Inferior parietal cortex (tissue), 1 donor: ENCODE measurements around the gene TBC1D22B.
A peak's percentile ranks its signal among the peaks of the same experiment; 100 is the strongest.

Experiments
- DNase-seq: peaks from one replicate; pipeline ENCODE4 v3.0.0-alpha.2; 2016; ENCODE audit errors: extremely low spot score

Gene TBC1D22B

DNA sequence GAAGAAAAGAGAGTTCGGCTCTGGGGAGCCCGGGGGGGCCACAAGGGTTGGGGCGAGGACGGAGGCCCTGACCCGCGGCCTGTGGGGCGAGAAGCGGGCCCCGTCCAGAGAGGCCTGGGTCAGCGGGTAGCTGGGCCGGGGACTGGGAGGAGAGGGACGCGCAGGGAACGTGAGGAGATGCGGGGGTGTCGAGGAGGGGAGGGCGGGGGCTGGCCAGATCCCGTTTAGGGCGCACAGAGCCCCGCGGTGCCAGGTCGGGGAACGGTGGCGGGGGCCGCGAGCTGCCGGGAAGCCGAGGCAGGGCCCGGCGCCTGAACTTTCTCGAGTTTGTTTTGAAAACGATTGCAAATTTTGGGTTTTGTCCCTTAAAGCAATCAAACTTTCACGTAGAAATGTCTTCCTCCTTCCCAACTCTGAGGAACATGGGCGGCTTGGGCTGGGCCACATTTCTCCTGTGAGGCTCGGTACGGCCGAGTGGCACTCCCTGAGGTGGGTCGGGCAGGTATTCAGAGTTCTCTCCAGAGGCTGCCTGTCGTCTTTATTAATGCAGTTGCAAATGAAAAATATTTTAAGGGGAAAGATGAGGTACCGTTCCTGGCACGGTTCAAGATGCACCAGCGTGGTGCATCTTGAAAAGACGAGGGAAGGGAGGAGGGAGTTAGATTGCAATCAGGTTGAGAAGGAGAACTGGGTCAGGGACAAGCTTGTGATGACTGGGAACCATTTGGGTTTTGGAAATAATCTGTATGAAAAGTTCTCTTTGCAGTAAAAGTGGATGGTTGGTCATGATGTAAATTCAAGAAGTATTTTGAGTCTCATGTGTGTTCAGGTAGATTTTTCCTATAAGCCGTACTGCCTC, 97.2 kb downstream of the TBC1D22B start:
- no peak for DNase-seq

DNA sequence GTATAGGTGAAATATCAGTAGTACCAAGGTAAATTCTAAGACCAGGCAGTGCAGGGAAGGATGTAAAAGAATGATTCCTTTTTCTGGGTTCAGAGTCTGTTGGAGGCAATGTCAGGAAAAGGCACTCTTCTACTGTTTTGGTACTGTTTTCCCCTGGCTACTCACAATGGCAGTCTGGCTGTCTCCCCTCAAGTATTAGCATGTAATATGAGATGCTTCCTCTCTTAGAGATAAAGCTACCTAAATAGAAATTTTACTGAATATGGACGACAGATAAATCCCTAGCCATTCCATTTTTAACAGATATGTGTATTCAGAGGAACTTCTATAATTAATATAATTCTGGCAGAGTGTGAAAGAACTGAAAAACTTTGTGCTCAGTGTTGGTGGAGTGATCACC, 99.7 kb downstream of the TBC1D22B start:
- DNase-seq: no peak

- DNase-seq: no peak
These were observed 100.3 kb downstream of the TBC1D22B start for GRCh38 chr6:37357860-37358259.

DNA sequence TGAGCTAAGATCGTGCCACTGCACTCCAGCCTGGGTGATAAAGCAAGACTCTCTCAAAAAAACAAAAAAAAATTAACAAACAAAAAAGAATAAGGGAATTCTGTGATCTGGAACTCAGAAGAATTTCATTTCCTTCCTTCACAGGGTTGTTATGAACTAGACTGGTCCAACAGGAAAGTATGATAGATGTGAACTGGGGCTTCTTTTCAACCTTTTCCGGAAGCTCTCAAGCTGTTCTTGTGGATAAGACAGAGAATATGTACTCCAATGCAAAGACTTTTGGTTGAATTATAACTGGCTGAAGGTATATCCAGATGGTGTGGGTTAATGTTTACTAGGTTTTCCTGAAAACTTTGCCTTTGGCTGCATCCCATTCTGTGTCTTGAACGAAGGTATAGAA, 101.5 kb downstream of the TBC1D22B start:
- DNase-seq: no peak

- DNase-seq: no peak
These were observed 104.7 kb downstream of the TBC1D22B start for GRCh38 chr6:37362101-37362828.

DNA sequence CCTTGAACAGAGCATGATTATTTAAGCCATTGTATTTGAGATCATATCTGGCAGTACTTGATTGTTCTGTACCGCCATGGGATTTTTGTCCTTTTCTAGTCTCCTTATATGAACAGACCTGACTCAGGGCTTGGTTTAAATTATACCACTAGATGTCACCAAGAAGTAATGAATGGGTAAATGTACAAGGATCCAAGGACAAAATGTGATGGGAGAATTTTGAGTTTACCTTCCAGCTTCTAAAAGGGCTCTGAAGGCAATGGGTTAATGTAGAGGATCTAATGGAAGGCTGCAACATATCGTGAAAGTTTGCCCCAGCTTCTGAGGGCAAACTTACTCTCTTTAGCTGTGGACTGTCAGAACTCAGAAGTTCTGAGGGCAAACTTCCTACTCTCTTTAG, 108.2 kb downstream of the TBC1D22B start:
- peak; percentile 56 for DNase-seq

GRCh38 chr6:37366910-37367309, 109.3 kb downstream of the TBC1D22B start:
- DNase-seq: no peak

DNA sequence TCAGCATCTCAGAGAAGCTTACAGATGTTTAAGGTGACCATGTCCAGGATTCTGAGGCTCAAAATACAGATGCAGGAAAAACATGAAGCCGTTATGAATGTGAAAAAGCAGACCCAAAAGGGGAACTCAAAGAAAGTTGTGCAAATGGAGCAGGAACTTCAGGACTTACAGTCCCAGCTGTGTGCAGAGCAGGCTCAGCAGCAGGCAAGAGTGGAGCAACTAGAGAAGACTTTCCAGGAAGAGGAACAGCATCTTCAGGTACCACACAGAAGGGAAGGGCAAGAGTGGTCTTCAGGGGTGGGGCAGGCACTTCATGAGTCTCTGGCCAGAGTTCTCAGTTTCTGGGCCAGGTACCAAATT, 111.4 kb downstream of the TBC1D22B start:
- no peak for DNase-seq

DNA sequence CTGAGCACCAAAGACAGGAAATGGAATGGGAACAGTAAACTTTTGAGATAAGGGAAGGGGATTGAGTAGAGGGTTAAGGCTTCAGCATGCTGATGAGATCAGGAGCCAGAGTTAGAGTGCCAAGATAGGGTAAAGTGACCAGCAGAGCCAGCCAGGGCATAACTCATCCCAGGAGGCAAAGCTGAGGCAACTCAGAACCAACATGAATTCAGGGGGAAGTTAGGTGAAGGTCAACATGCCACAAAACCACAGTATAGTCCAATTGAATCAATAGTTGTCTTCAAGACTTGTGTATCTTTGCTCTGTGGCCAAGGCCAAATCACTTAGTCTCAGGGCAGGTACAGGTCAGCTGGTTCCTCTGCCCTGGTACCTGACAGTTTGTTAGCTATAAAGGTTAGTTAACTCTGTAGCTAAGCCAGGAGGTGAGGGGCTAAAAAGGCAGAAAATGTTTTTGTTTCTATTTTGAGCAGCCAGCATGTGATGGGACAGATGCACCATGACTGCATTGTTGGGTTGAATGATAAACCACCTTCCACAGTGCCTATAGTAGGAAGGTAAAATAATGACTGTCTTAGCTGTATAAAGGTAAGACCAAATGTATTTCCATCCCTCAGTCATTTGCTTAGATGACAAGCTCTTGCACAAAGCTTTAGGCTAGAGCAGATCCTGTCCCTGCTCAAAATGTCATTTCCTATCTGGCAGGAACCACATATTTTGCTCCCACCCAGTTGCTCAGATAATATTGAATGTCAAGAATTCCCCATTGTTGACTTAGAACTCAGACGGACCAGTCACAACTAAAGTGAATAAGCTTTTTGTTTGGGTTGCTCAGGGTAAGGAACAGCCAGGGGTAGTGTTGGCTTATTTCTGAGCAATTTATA, 112.0 kb downstream of the TBC1D22B start:
- no peak for DNase-seq

- DNase-seq: no peak
These were observed 113.8 kb downstream of the TBC1D22B start for GRCh38 chr6:37371154-37372083.

DNA sequence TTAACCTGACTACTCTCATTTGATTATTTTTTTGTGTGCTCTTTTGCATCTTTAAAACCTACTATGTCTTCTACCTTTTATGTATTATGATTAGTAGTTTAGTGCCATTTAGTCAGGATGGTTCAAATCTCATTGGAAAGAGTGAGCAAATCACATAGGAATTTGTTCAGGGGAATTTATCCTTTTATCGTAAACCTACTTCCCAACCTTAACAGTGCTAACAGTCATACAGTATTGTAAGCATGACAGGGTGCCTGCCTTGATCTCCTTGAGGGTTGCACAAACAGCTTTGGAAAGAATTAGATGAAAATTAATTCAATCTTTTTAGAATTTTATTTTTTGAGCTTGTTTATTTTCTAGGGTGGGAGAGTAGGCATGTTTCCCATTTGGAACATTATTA, 114.5 kb downstream of the TBC1D22B start:
- no peak for DNase-seq

- DNase-seq: no peak
These were observed 116.4 kb downstream of the TBC1D22B start for GRCh38 chr6:37373822-37374471.

- DNase-seq: no peak
These were observed 117.8 kb downstream of the TBC1D22B start for GRCh38 chr6:37375376-37375775.

- no peak for DNase-seq
These were observed 118.6 kb downstream of the TBC1D22B start for GRCh38 chr6:37376078-37376743.

DNA sequence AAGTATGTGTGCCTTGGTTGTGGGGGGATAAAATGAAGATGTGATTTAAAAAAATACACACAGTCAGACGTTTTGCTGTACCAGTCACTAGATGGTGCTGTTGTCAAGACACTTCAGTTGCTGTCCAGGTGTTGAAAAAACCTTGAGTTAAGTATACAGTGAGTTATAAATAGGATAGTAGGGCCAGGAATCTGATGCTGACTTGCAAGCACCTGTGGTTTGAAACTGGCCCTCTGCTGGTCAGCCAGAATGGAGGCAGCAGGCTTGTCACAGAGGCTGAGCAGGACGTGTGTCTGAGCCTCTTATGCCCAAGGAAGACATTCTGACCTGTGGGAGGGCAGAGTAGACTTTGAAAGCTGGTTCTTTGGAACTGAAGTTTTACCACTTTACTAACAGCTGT, 124.0 kb downstream of the TBC1D22B start:
- peak; percentile 55 for DNase-seq
